Esophagus squamous epithelium (tissue), 5 donors: ENCODE measurements around the gene BEND7. TPM values are rescaled to one million over a fixed set of nuclear protein-coding genes. Genes with fewer than 3 reads are reported as not detected.

Experiments
- DNase-seq: peaks from one replicate; lab custom pipeline; 2025; lab: John Stamatoyannopoulos, UW
- H3K27ac ChIP-seq, 4 donors: fragments of 200-600 bp; sonication (generic); one replicate each; pipeline ENCODE4 v1.5.1; 2016 to 2019; ENCODE audit warnings: mild to moderate bottlenecking in 1 of 4
- H3K27me3 ChIP-seq, 4 donors: fragments of 200-600 bp; sonication (generic); 1 replicate in 3 of 4; 2 replicates in 1 of 4; pipeline versions ENCODE4 v1.5.1 to v1.6.0; 2017 to 2021; ENCODE audit warnings: antibody characterized with exemption in 1 of 4
- H3K36me3 ChIP-seq, 3 donors: fragments of 200-600 bp; sonication (generic); one replicate each; pipeline ENCODE4 v1.5.1; 2016 to 2019
- H3K4me1 ChIP-seq, 3 donors: fragments of 200-600 bp; sonication (generic); one replicate each; pipeline ENCODE4 v1.5.1; 2017 to 2019
- H3K4me3 ChIP-seq, 4 donors: fragments of 200-600 bp; sonication (generic); 1 replicate in 3 of 4; 2 replicates in 1 of 4; pipeline ENCODE4 v1.5.1; 2016 to 2019; ENCODE audit warnings: mild to moderate bottlenecking in 2 of 4, moderate library complexity in 1 of 4
- H3K9me3 ChIP-seq, 3 donors: fragments of 200-600 bp; sonication (generic); one replicate each; pipeline ENCODE4 v1.5.1; 2016 to 2019
- POLR2A ChIP-seq, 4 donors: fragments of 450-650 bp; IDR thresholded peaks; one replicate each; pipeline ENCODE4 v1.6.1; 2017; ENCODE audit warnings: antibody characterized with exemption in 4 of 4, mild to moderate bottlenecking in 4 of 4, moderate library complexity in 3 of 4
- WGBS, 2 donors: methylation state at CpG; one replicate each; pipeline ENCODE4 v1.1.5; 2018; 5-methylcytosine and 5-hydroxymethylcytosine counted together
- intact Hi-C: fragments of 100-400 bp; cut with DNase I; formaldehyde crosslinking; loops from one replicate; pipeline ENCODE4 v1.15.0; 2022
- total RNA-seq, 4 donors: library from RNA; depleted of rRNA; stranded (reverse); fragments of >200 nt; gene quantifications; one replicate each; pipeline ENCODE4 v1.1.0, GENCODE V29; 2016
- TF ChIP-seq, protein P1 (sequence below), 6 experiments: fragments of 450-650 bp in 4 of 6; fragments of 200-600 bp in 2 of 6; sonication (generic) in 2 of 6; IDR thresholded peaks; one replicate each; pipeline ENCODE4 v1.5.1; 2016 to 2019; ENCODE audit warnings: antibody characterized with exemption in 6 of 6, mild to moderate bottlenecking in 4 of 6, moderate library complexity in 4 of 6
- donor health status: DM: yes; HTN: yes; CAD: no.

BEND7 gene
- total RNA-seq, 4 donors from 2014 or later = 0.70 to 6.7 (median 2.8) TPM

- 84 to 85% methylated on average over 8 of the region's 8 CpGs for WGBS, 2 donors
- Histone ChIP-seq H3K27ac (no peak overlapping the region), H3K4me1 (no peaks in the 10 kb centered on the region), H3K27me3 (no peaks in the 10 kb centered on the region), H3K9me3 (no peaks in the 10 kb centered on the region), H3K4me3 (no peak overlapping the region), H3K36me3 (peaks cover 0 to 20% (median 0%) of the 10 kb centered on the region in 3 donors)
- no peak for DNase-seq
- intact Hi-C loops = no loop called here
- TF ChIP-seq, protein P1, sequence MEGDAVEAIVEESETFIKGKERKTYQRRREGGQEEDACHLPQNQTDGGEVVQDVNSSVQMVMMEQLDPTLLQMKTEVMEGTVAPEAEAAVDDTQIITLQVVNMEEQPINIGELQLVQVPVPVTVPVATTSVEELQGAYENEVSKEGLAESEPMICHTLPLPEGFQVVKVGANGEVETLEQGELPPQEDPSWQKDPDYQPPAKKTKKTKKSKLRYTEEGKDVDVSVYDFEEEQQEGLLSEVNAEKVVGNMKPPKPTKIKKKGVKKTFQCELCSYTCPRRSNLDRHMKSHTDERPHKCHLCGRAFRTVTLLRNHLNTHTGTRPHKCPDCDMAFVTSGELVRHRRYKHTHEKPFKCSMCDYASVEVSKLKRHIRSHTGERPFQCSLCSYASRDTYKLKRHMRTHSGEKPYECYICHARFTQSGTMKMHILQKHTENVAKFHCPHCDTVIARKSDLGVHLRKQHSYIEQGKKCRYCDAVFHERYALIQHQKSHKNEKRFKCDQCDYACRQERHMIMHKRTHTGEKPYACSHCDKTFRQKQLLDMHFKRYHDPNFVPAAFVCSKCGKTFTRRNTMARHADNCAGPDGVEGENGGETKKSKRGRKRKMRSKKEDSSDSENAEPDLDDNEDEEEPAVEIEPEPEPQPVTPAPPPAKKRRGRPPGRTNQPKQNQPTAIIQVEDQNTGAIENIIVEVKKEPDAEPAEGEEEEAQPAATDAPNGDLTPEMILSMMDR (IDR thresholded peaks at IDR 0.05) = no peak
- no peak for TF ChIP-seq POLR2A (IDR thresholded peaks at IDR 0.05)
These were observed 31.9 kb downstream of the BEND7 start for GRCh38 chr10:13496931-13497330.

DNA sequence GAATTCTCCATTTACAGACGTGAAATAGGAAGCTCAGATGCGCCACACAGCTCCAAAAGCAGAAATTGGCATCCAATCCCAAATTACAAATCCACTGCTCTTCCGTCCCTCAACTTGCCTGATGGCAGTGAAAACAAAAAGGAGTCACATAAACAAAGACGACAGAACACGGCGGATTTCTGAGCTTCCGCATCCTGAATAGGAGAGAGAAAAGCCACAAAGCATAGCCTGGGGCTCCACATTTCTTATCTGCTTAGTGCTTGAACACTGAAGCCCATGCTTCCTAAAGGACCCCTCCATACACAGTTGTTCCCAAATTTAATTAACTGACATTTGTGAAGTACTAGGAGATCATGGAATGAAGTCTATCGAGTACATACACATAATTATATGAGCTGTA, 32.6 kb downstream of the BEND7 start:
- Histone ChIP-seq H3K4me1 (no peaks in the 10 kb centered on the region), H3K4me3 (no peak overlapping the region), H3K27me3 (no peaks in the 10 kb centered on the region), H3K27ac (no peak overlapping the region), H3K9me3 (no peaks in the 10 kb centered on the region), H3K36me3 (peaks cover 0 to 20% (median 0%) of the 10 kb centered on the region in 3 donors)
- 79 to 85% methylated on average over 8 of the region's 8 CpGs for WGBS, 2 donors
- TF ChIP-seq, protein P1 (IDR thresholded peaks at IDR 0.05) = no peak
- TF ChIP-seq POLR2A (IDR thresholded peaks at IDR 0.05) = no peak
- intact Hi-C loops = no loop called here
- DNase-seq = no peak

- Histone ChIP-seq H3K4me1 (no peaks in the 10 kb centered on the region), H3K36me3 (peaks cover 0 to 7% (median 0%) of the 10 kb centered on the region in 3 donors), H3K27me3 (no peaks in the 10 kb centered on the region), H3K9me3 (no peaks in the 10 kb centered on the region), H3K4me3 (no peak overlapping the region), H3K27ac (no peak overlapping the region)
- DNase-seq = no peak
- WGBS, 2 donors = 81 to 85% methylated on average over 16 of the region's 16 CpGs
- intact Hi-C loops = no loop called here
- TF ChIP-seq, protein P1 (IDR thresholded peaks at IDR 0.05) = no peak
- TF ChIP-seq POLR2A (IDR thresholded peaks at IDR 0.05) = no peak
These were observed 36.2 kb downstream of the BEND7 start for GRCh38 chr10:13492493-13493180.

- intact Hi-C loops = no loop called here
- Histone ChIP-seq H3K4me1 (no peaks in the 10 kb centered on the region), H3K4me3 (no peak overlapping the region), H3K36me3 (peaks cover 0 to 7% (median 0%) of the 10 kb centered on the region in 3 donors), H3K9me3 (no peaks in the 10 kb centered on the region), H3K27ac (no peak overlapping the region), H3K27me3 (peaks cover 0 to 2% (median 0%) of the 10 kb centered on the region in 4 donors)
- 85 to 86% methylated on average over 9 of the region's 9 CpGs for WGBS, 2 donors
- TF ChIP-seq, protein P1 (IDR thresholded peaks at IDR 0.05) = no peak
- no peak for TF ChIP-seq POLR2A (IDR thresholded peaks at IDR 0.05)
- no peak for DNase-seq
These were observed 37.0 kb downstream of the BEND7 start for GRCh38 chr10:13491747-13492360.

DNA sequence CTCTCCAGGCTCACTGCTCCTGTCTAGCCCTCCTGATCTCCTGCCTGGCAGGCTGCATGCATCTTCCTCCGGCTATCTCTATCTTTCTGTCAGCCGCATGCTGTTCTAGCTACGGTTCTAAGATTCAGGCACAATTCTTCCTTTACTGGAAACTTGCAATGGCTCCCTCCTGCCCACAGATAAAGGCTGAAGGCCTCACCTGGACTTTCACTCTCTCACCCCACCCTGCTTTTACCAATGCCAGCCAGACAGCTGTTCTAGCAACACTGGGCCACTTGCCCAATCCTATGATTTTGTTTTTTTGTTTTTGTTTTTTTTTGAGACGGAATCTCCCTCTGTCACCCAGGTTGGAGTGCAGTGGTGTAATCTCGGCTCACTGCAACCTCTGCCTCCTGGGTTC, 38.3 kb downstream of the BEND7 start:
- WGBS, 2 donors = 87 to 93% methylated on average over 5 of the region's 5 CpGs
- TF ChIP-seq POLR2A (IDR thresholded peaks at IDR 0.05) = no peak
- Histone ChIP-seq H3K9me3 (no peaks in the 10 kb centered on the region), H3K27ac (no peak overlapping the region), H3K4me3 (no peak overlapping the region), H3K27me3 (peaks cover 0 to 10% (median 0%) of the 10 kb centered on the region in 4 donors), H3K36me3 (no peaks in the 10 kb centered on the region), H3K4me1 (no peaks in the 10 kb centered on the region)
- intact Hi-C loops = no loop called here
- DNase-seq = no peak
